Fibroblast of lung (primary cell): Measurements from ENCODE around the gene PTPN7. TPM values are rescaled to one million over a fixed set of nuclear protein-coding genes. Genes with fewer than 3 reads are reported as not detected.

Experiments
- DNase-seq, 2 donors: peaks; one replicate each; pipeline versions ENCODE4 v3.0.0 to v3.0.0-alpha.2; 2010; ENCODE audit warnings: low read depth in 2 of 2
- H2AFZ ChIP-seq: 2 replicates; pipeline ENCODE4 v1.5.1; 2012; ENCODE audit warnings: low read length, control low read depth, inconsistent platforms
- H3K27ac ChIP-seq: 2 replicates; pipeline ENCODE4 v1.5.1; 2011; ENCODE audit warnings: low read length, control low read depth; ENCODE audit not compliant: insufficient read depth
- H3K27me3 ChIP-seq: 2 replicates; pipeline ENCODE4 v1.5.1; 2011; ENCODE audit warnings: mild to moderate bottlenecking, low read length; ENCODE audit not compliant: control insufficient read depth, insufficient read depth
- H3K36me3 ChIP-seq: 2 replicates; pipeline ENCODE4 v1.5.1; 2011; ENCODE audit warnings: low read length; ENCODE audit not compliant: control insufficient read depth, insufficient read depth
- H3K4me1 ChIP-seq: 2 replicates; pipeline ENCODE4 v1.5.1; 2011; ENCODE audit warnings: low read length; ENCODE audit not compliant: control insufficient read depth, insufficient read depth; ENCODE audit errors: extremely low read depth
- H3K4me2 ChIP-seq: 2 replicates; pipeline ENCODE4 v1.5.1; 2011; ENCODE audit warnings: low read length, control low read depth; ENCODE audit not compliant: insufficient read depth; ENCODE audit errors: extremely low read depth
- H3K4me3 ChIP-seq, 4 experiments: fragments of 200-600 bp in 1 of 4; sonication (generic) in 1 of 4; replicated peaks in 1 of 4; 2 replicates each; pipeline ENCODE4 v1.5.1; 2011 to 2016; ENCODE audit warnings: low read length in 4 of 4, low read depth in 3 of 4, mild to moderate bottlenecking in 3 of 4, control low read depth in 2 of 4, inconsistent platforms in 1 of 4, mixed read lengths in 1 of 4; ENCODE audit not compliant: insufficient read depth in 1 of 4; ENCODE audit errors: control extremely low read depth in 1 of 4
- H3K79me2 ChIP-seq: 2 replicates; pipeline ENCODE4 v1.5.1; 2012; ENCODE audit warnings: mild to moderate bottlenecking, low read length, inconsistent platforms; ENCODE audit not compliant: control insufficient read depth, insufficient read depth
- H3K9ac ChIP-seq: 2 replicates; pipeline ENCODE4 v1.5.1; 2011; ENCODE audit warnings: mild to moderate bottlenecking, low read length, control low read depth; ENCODE audit not compliant: insufficient read depth
- H3K9me3 ChIP-seq: 2 replicates; pipeline ENCODE4 v1.5.1; 2012; ENCODE audit warnings: low read depth, low read length; ENCODE audit not compliant: control insufficient read depth, insufficient read depth
- H4K20me1 ChIP-seq: 2 replicates; pipeline ENCODE4 v1.5.1; 2011; ENCODE audit warnings: low read length; ENCODE audit not compliant: control insufficient read depth, insufficient read depth; ENCODE audit errors: extremely low read depth
- CTCF ChIP-seq, 2 donors: IDR thresholded peaks in 1 of 2; conservative IDR thresholded peaks in 1 of 2; 1 replicate in 1 of 2; 2 replicates in 1 of 2; pipeline ENCODE4 v1.5.1; 2011 to 2012; ENCODE audit warnings: low read length in 2 of 2, control low read depth in 1 of 2, inconsistent platforms in 1 of 2, low read depth in 1 of 2, mild to moderate bottlenecking in 1 of 2
- EZH2 ChIP-seq: IDR thresholded peaks from 2 replicates; pipeline ENCODE4 v1.5.1; 2012; ENCODE audit warnings: low read length, control low read depth, mild to moderate bottlenecking; ENCODE audit errors: missing control alignments
- polyA plus RNA-seq, 2 donors: library from polyadenylated mRNA; depleted of rRNA in 1 of 2; stranded (reverse) in 1 of 2; unstranded in 1 of 2; fragments of >200 nt; gene quantifications; 2 replicates each; pipeline ENCODE4 v1.2.1, GENCODE V29; 2011 to 2012; ENCODE audit warnings: missing spikeins in 1 of 2
- total RNA-seq: library from RNA; depleted of rRNA; stranded (reverse); fragments of >200 nt; gene quantifications from 2 replicates; pipeline ENCODE4 v1.2.1, GENCODE V29; 2014

The PTPN7 gene
- total and polyA plus RNA-seq, 2 donors (not counting 1 experiment from before 2014, with no cell fraction given), result not detected

GRCh38 chr1:202200669-202201068 lies 40.3 kb upstream of the PTPN7 start:
- Histone ChIP-seq H3K27ac (no peak overlapping the region), H3K4me1 (no peaks in the 10 kb centered on the region), H3K4me3 (no peak overlapping the region), H4K20me1 (no peaks in the 10 kb centered on the region), H3K4me2 (no peak overlapping the region), H3K79me2 (no peaks in the 10 kb centered on the region), H2AFZ (no peak overlapping the region), H3K36me3 (no peaks in the 10 kb centered on the region), H3K27me3 (peaks cover 12% of the 10 kb centered on the region), H3K9ac (no peak overlapping the region), H3K9me3 (no peaks in the 10 kb centered on the region)
- TF ChIP-seq EZH2 (no peak), CTCF (conservative IDR thresholded peaks at IDR 0.05 in 1 of 2, IDR thresholded peaks at IDR 0.05 in 1 of 2; ENCODE audit: low read depth in 1 of 2, low read length in 2 of 2) (no peak)
- no peak for DNase-seq

GRCh38 chr1:202200112-202200548 lies 39.7 kb upstream of the PTPN7 start:
- Histone ChIP-seq H3K4me2 (no peak overlapping the region), H3K27me3 (peaks cover 18% of the 10 kb centered on the region), H3K4me3 (no peak overlapping the region), H3K9ac (no peak overlapping the region), H3K36me3 (no peaks in the 10 kb centered on the region), H2AFZ (no peak overlapping the region), H3K79me2 (no peaks in the 10 kb centered on the region), H3K27ac (no peak overlapping the region), H3K9me3 (no peaks in the 10 kb centered on the region), H4K20me1 (no peaks in the 10 kb centered on the region), H3K4me1 (no peaks in the 10 kb centered on the region)
- no peak for TF ChIP-seq EZH2
- no peak for TF ChIP-seq CTCF (conservative IDR thresholded peaks at IDR 0.05 in 1 of 2, IDR thresholded peaks at IDR 0.05 in 1 of 2; ENCODE audit: low read depth in 1 of 2, low read length in 2 of 2)
- DNase-seq, result no peak

- Histone ChIP-seq H3K9me3 (no peaks in the 10 kb centered on the region), H3K27me3 (peaks cover 23% of the 10 kb centered on the region)
- TF ChIP-seq CTCF (conservative IDR thresholded peaks at IDR 0.05 in 1 of 2, IDR thresholded peaks at IDR 0.05 in 1 of 2; ENCODE audit: low read depth in 1 of 2, low read length in 2 of 2) (no peak), EZH2 (no peak)
These were observed 38.9 kb upstream of the PTPN7 start for GRCh38 chr1:202199040-202199889.

More at GRCh38 chr1:202199040-202199889, 38.9 kb upstream of the PTPN7 start:
- no peak for DNase-seq
- no peak overlapping the region for H3K27ac ChIP-seq
- H3K9ac ChIP-seq, result no peak overlapping the region
- no peaks in the 10 kb centered on the region for H3K79me2 ChIP-seq
- H3K4me3 ChIP-seq, result no peak overlapping the region
- H3K4me1 ChIP-seq, result no peaks in the 10 kb centered on the region
- no peak overlapping the region for H3K4me2 ChIP-seq
- H2AFZ ChIP-seq, result no peak overlapping the region
- no peaks in the 10 kb centered on the region for H3K36me3 ChIP-seq
- H4K20me1 ChIP-seq, result no peaks in the 10 kb centered on the region
